Liver (tissue), 3 donors: ENCODE data around the gene EIF3L.

Experiments
- ATF3 ChIP-seq: IDR thresholded peaks from 2 replicates; pipeline ENCODE4 v1.6.1; 2016; ENCODE audit warnings: antibody characterized with exemption
- EGR1 ChIP-seq, 2 donors: IDR thresholded peaks; 2 replicates each; pipeline ENCODE4 v1.6.1; 2016 to 2018; ENCODE audit warnings: antibody characterized with exemption in 2 of 2, low read depth in 2 of 2
- GABPA ChIP-seq, 2 donors: IDR thresholded peaks in 1 of 2; conservative IDR thresholded peaks in 1 of 2; 2 replicates each; pipeline ENCODE4 v1.6.1; 2016; ENCODE audit warnings: antibody characterized with exemption in 2 of 2, mild to moderate bottlenecking in 1 of 2, moderate library complexity in 1 of 2
- HNF4A ChIP-seq, 2 donors: conservative IDR thresholded peaks; 2 replicates each; pipeline ENCODE4 v1.6.1; 2016; ENCODE audit warnings: antibody characterized with exemption in 2 of 2, mild to moderate bottlenecking in 2 of 2
- JUND ChIP-seq, 2 donors: IDR thresholded peaks; 2 replicates each; pipeline ENCODE4 v1.6.1; 2016; ENCODE audit warnings: antibody characterized with exemption in 2 of 2
- MAX ChIP-seq: IDR thresholded peaks from 2 replicates; pipeline ENCODE4 v1.6.1; 2016; ENCODE audit warnings: antibody characterized with exemption
- RAD21 ChIP-seq, 2 donors: IDR thresholded peaks; 2 replicates each; pipeline ENCODE4 v1.6.1; 2016; ENCODE audit warnings: antibody characterized with exemption in 2 of 2, mild to moderate bottlenecking in 2 of 2
- RXRA ChIP-seq, 2 donors: IDR thresholded peaks; 2 replicates each; pipeline ENCODE4 v1.6.1; 2017 to 2018; ENCODE audit warnings: antibody characterized with exemption in 2 of 2, mild to moderate bottlenecking in 1 of 2
- SP1 ChIP-seq: IDR thresholded peaks from 2 replicates; pipeline ENCODE4 v1.6.1; 2018; ENCODE audit warnings: antibody characterized with exemption, mild to moderate bottlenecking
- TAF1 ChIP-seq: conservative IDR thresholded peaks from 2 replicates; pipeline ENCODE4 v1.6.1; 2016; ENCODE audit warnings: antibody characterized with exemption, mild to moderate bottlenecking
- YY1 ChIP-seq: IDR thresholded peaks from 2 replicates; pipeline ENCODE4 v1.6.1; 2016; ENCODE audit warnings: antibody characterized with exemption, mild to moderate bottlenecking
- TF ChIP-seq, protein P1 (sequence below): fragments of 150-350 bp; IDR thresholded peaks from 2 replicates; pipeline ENCODE4 v1.5.1; 2017; ENCODE audit warnings: improper control_type of control experiment, low read depth, low read length; ENCODE audit not compliant: missing input control
- TF ChIP-seq, protein P2 (sequence below): IDR thresholded peaks from 2 replicates; pipeline ENCODE4 v1.6.1; 2016; ENCODE audit warnings: antibody characterized with exemption, mild to moderate bottlenecking
- TF ChIP-seq, protein P3 (sequence below): IDR thresholded peaks from 2 replicates; pipeline ENCODE4 v1.6.1; 2016; ENCODE audit warnings: antibody characterized with exemption
- donor health status: healthy.
- donor health status: healthy.

DNA sequence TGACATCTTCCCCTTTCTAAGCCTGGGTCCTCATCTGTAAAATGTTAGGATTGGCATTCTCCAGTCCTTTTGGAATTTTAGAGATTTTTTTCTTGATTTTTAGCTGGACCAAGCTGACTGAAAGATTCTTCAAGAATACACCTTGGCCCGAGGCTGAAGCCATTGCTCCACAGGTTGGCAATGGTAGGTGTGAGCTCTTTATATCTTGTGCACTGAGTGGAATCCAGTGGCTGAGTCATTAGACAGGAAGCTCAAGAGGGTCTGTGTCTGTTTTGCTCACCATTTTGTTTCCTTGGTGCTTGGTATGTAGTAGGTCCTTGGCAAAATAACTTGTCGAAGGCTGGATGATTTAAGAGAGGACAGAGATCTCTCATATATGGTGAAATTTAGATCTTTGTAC, 6.2 kb downstream of the EIF3L start:
- no peak for TF ChIP-seq RAD21 (IDR thresholded peaks at IDR 0.05)
- TF ChIP-seq, protein P1, sequence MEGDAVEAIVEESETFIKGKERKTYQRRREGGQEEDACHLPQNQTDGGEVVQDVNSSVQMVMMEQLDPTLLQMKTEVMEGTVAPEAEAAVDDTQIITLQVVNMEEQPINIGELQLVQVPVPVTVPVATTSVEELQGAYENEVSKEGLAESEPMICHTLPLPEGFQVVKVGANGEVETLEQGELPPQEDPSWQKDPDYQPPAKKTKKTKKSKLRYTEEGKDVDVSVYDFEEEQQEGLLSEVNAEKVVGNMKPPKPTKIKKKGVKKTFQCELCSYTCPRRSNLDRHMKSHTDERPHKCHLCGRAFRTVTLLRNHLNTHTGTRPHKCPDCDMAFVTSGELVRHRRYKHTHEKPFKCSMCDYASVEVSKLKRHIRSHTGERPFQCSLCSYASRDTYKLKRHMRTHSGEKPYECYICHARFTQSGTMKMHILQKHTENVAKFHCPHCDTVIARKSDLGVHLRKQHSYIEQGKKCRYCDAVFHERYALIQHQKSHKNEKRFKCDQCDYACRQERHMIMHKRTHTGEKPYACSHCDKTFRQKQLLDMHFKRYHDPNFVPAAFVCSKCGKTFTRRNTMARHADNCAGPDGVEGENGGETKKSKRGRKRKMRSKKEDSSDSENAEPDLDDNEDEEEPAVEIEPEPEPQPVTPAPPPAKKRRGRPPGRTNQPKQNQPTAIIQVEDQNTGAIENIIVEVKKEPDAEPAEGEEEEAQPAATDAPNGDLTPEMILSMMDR: no peak
- TF ChIP-seq SP1: no peak
- TF ChIP-seq EGR1 (IDR thresholded peaks at IDR 0.05; ENCODE audit: low read depth in 2 of 2): no peak
- no peak for TF ChIP-seq MAX
- TF ChIP-seq YY1: no peak
- no peak for TF ChIP-seq TAF1
- TF ChIP-seq, protein P2, sequence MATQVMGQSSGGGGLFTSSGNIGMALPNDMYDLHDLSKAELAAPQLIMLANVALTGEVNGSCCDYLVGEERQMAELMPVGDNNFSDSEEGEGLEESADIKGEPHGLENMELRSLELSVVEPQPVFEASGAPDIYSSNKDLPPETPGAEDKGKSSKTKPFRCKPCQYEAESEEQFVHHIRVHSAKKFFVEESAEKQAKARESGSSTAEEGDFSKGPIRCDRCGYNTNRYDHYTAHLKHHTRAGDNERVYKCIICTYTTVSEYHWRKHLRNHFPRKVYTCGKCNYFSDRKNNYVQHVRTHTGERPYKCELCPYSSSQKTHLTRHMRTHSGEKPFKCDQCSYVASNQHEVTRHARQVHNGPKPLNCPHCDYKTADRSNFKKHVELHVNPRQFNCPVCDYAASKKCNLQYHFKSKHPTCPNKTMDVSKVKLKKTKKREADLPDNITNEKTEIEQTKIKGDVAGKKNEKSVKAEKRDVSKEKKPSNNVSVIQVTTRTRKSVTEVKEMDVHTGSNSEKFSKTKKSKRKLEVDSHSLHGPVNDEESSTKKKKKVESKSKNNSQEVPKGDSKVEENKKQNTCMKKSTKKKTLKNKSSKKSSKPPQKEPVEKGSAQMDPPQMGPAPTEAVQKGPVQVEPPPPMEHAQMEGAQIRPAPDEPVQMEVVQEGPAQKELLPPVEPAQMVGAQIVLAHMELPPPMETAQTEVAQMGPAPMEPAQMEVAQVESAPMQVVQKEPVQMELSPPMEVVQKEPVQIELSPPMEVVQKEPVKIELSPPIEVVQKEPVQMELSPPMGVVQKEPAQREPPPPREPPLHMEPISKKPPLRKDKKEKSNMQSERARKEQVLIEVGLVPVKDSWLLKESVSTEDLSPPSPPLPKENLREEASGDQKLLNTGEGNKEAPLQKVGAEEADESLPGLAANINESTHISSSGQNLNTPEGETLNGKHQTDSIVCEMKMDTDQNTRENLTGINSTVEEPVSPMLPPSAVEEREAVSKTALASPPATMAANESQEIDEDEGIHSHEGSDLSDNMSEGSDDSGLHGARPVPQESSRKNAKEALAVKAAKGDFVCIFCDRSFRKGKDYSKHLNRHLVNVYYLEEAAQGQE: no peak
- no peak for TF ChIP-seq RXRA (IDR thresholded peaks at IDR 0.05)
- TF ChIP-seq JUND (IDR thresholded peaks at IDR 0.05): no peak
- TF ChIP-seq, protein P3, sequence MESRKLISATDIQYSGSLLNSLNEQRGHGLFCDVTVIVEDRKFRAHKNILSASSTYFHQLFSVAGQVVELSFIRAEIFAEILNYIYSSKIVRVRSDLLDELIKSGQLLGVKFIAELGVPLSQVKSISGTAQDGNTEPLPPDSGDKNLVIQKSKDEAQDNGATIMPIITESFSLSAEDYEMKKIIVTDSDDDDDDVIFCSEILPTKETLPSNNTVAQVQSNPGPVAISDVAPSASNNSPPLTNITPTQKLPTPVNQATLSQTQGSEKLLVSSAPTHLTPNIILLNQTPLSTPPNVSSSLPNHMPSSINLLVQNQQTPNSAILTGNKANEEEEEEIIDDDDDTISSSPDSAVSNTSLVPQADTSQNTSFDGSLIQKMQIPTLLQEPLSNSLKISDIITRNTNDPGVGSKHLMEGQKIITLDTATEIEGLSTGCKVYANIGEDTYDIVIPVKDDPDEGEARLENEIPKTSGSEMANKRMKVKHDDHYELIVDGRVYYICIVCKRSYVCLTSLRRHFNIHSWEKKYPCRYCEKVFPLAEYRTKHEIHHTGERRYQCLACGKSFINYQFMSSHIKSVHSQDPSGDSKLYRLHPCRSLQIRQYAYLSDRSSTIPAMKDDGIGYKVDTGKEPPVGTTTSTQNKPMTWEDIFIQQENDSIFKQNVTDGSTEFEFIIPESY: no peak
- TF ChIP-seq HNF4A (conservative IDR thresholded peaks at IDR 0.05): no peak
- TF ChIP-seq GABPA (IDR thresholded peaks at IDR 0.05 in 1 of 2, conservative IDR thresholded peaks at IDR 0.05 in 1 of 2): no peak
- TF ChIP-seq ATF3: no peak
